ENCODE results near the gene ATXN1. TPM values are rescaled to one million over a fixed set of nuclear protein-coding genes. Genes with fewer than 3 reads are reported as not detected.
"Not testable (repeated sequence)": the region's sequence is repeated elsewhere in the genome, so short reads cannot be mapped to it uniquely, and the experiment has no call there.

The ATXN1 gene
- total RNA-seq, 2 donors from 2014 or later: 41.0 to 115 TPM

DNA sequence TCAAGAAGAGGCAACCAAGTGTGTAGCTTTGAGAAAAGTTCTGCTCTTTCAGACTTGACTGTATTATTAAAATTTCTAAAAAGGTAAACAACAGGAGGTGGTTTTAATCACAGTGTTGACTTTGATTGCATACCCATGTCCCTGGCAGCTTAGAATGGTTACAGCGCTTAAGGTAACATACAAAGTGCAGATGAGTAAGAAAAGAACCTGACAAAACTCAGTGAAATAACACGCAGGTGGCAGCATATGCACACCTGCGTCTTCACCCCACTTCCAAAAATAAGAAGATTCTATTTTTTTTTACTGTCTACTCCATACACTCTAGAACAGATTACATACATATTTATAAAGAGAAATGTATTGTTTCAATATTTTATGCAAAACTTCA is 289.4 kb downstream of the ATXN1 start:
- H3K4me1 Mint-ChIP-seq: peaks cover 49% of the 10 kb centered on the region
- peak overlapping the region; percentile 88 for H3K27ac Mint-ChIP-seq
- peaks cover 50% of the 10 kb centered on the region for H3K36me3 Mint-ChIP-seq (ENCODE audit: low read depth)
- peak overlapping the region; percentile 54 for H3K4me3 Mint-ChIP-seq
- peaks cover 4% of the 10 kb centered on the region for H3K9me3 Mint-ChIP-seq
- no peak for ATAC-seq (replicated peaks)
- H3K27me3 Mint-ChIP-seq: no peaks in the 10 kb centered on the region

DNA sequence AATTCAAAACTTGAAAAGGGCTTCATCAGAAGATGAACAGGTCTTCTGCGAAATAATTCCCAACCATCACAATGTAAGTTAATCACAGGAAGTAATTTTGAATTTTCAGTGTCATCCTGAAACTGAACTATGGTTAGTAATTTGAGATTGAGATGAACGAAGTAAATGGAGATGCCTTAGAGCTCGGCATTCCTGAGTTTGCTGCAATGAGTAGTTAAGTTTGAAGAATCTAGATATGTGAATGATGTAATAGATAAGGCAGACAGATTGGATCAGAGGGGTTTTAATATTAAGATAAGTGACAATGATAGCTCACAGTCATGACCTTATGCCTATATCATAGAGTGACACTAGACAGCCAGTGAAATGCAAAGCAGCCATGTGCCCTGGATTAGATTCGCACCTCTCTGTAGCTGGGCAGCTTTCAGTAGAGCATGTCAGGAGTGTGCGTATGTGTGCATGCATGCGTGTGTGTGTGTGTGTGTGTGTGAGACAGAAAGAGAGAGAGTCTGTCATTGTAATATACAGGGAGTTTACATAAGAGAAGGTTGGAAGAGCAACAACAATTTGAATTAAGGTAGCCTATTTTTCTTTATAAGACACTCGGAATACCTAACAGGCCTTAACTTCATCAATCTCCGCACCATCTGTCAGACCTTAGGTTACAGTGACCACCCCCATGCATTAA is 289.9 kb downstream of the ATXN1 start:
- Mint-ChIP-seq H3K4me1 (peaks cover 47% of the 10 kb centered on the region), H3K27me3 (no peaks in the 10 kb centered on the region), H3K36me3 (ENCODE audit: low read depth) (peaks cover 47% of the 10 kb centered on the region), H3K9me3 (peaks cover 4% of the 10 kb centered on the region), H3K4me3 (peak overlapping the region; percentile 54), H3K27ac (peak overlapping the region; percentile 88)
- peak; percentile 37 for ATAC-seq (replicated peaks)

GRCh38 chr6:16470502-16471221 is 290.6 kb downstream of the ATXN1 start:
- Mint-ChIP-seq H3K27ac (peak overlapping the region; percentile 88), H3K9me3 (peaks cover 4% of the 10 kb centered on the region), H3K27me3 (no peaks in the 10 kb centered on the region), H3K4me1 (peaks cover 47% of the 10 kb centered on the region), H3K4me3 (peak overlapping the region; percentile 54), H3K36me3 (ENCODE audit: low read depth) (peaks cover 44% of the 10 kb centered on the region)
- ATAC-seq (replicated peaks): peak; percentile 13

DNA sequence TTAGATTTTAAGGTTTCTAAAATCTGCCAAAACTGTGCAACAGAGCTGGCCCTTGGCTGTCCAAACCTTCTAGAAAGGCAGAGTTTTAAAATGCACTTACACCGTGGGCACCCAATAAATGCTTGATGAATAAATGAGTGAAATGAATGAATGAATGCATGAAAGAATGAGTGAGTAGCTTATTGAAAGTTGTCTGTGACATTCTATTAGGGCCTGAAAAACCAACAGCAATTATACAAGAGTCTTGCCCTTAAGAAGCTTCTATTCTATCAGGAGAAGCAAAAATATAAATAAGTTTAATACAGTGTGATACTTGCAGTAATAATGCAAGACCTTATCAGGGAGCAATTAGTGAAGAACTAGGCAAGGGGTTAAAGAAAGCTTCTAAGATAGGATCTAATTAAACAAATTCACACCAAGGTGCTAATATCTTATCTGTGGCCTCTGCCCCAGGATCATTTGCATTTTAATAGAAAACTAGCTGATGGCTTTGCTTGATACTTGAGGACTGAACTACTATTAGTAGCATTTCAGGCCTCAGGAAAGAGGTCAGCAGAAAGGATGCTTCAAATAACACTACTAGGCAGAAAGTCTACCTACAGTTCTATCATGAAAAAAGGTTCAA is 292.2 kb downstream of the ATXN1 start:
- Mint-ChIP-seq H3K36me3 (ENCODE audit: low read depth) (peaks cover 38% of the 10 kb centered on the region), H3K27me3 (no peaks in the 10 kb centered on the region), H3K4me3 (no peak overlapping the region), H3K4me1 (peaks cover 40% of the 10 kb centered on the region), H3K9me3 (no peaks in the 10 kb centered on the region), H3K27ac (no peak overlapping the region)
- no peak for ATAC-seq (replicated peaks)

GRCh38 chr6:16466800-16467553 is 294.3 kb downstream of the ATXN1 start:
- peak; percentile 33 for ATAC-seq (replicated peaks)
- H3K9me3 Mint-ChIP-seq: no peaks in the 10 kb centered on the region
- H3K27ac Mint-ChIP-seq: no peak overlapping the region
- H3K4me1 Mint-ChIP-seq: peaks cover 26% of the 10 kb centered on the region
- H3K4me3 Mint-ChIP-seq: peak overlapping the region; percentile 42
- no peaks in the 10 kb centered on the region for H3K27me3 Mint-ChIP-seq
- H3K36me3 Mint-ChIP-seq (ENCODE audit: low read depth): peaks cover 34% of the 10 kb centered on the region

DNA sequence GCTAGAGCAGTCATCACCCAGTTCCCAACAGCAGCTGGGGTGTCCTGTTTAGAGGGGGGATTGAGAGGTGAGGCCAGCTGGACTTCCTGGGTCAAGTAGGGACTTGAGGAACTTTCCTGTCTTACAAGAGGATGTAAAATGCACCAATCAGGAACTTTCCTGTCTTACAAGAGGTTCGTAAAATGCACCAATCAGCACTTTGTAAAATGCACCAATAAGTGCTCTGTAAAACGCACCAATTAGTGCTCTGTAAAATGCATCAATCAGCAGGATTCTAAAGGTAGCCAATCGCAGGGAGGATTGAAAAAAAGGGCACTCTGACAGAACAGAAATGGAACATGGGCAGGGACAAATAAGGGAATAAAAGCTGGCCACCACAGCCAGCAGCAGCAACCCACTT is 297.2 kb downstream of the ATXN1 start:
- Mint-ChIP-seq H3K36me3 (ENCODE audit: low read depth) (peaks cover 20% of the 10 kb centered on the region), H3K27me3 (no peaks in the 10 kb centered on the region), H3K27ac (no peak overlapping the region), H3K4me1 (peaks cover 19% of the 10 kb centered on the region), H3K9me3 (no peaks in the 10 kb centered on the region), H3K4me3 (no peak overlapping the region)
- no peak for ATAC-seq (replicated peaks)

DNA sequence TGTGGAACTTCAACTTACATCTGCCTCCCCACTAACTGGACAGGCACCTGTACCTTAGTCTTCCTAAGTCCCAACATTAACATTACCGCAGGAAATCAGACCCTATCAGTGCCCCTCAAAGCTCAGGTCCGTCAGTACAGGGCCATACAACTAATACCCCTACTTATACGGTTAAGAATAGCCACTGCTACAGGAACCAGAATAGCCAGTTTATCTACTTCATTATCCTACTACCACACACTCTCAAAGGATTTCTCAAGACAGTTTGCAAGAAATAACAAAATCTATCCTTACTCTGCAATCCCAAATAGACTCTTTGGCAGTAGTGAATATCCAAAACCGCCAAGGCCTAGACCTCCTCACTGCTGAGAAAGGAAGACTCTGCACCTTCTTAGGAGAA is 298.0 kb downstream of the ATXN1 start:
- ATAC-seq (replicated peaks); H3K4me3 Mint-ChIP-seq; H3K27me3 Mint-ChIP-seq; H3K9me3 Mint-ChIP-seq; H3K27ac Mint-ChIP-seq: not testable (repeated sequence)
- peaks cover 19% of the 10 kb centered on the region for H3K4me1 Mint-ChIP-seq
- peaks cover 19% of the 10 kb centered on the region for H3K36me3 Mint-ChIP-seq (ENCODE audit: low read depth)

DNA sequence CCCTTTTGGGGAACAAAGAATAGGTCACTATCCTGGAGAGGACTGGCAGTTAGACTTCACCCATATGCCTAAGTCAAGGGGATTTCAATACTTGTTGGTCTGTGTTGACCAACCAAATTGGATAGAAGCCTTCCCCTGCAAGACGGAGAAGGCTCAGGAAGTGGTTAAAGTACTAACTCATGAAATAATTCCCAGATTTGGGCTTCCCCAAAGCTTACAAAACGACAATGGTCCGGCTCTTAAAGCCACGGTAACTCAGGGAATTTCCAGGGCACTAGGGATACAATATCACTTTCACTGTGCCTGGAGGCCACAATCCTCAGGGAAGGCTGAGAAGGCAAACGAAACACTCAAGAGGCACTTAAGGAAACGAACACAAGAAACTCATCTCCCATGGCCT is 299.8 kb downstream of the ATXN1 start:
- peaks cover 19% of the 10 kb centered on the region for H3K36me3 Mint-ChIP-seq (ENCODE audit: low read depth)
- no peak overlapping the region for H3K27ac Mint-ChIP-seq
- H3K4me1 Mint-ChIP-seq: peaks cover 13% of the 10 kb centered on the region
- H3K9me3 Mint-ChIP-seq: no peaks in the 10 kb centered on the region
- no peak for ATAC-seq (replicated peaks)
- H3K27me3 Mint-ChIP-seq: no peaks in the 10 kb centered on the region
- H3K4me3 Mint-ChIP-seq: no peak overlapping the region

- not testable (repeated sequence) for H3K4me3 Mint-ChIP-seq; H3K9me3 Mint-ChIP-seq; ATAC-seq (replicated peaks); H3K27ac Mint-ChIP-seq; H3K27me3 Mint-ChIP-seq
- peaks cover 16% of the 10 kb centered on the region for H3K4me1 Mint-ChIP-seq
- H3K36me3 Mint-ChIP-seq (ENCODE audit: low read depth): peaks cover 17% of the 10 kb centered on the region
Observed at GRCh38 chr6:16459472-16459871, 301.8 kb downstream of the ATXN1 start.

DNA sequence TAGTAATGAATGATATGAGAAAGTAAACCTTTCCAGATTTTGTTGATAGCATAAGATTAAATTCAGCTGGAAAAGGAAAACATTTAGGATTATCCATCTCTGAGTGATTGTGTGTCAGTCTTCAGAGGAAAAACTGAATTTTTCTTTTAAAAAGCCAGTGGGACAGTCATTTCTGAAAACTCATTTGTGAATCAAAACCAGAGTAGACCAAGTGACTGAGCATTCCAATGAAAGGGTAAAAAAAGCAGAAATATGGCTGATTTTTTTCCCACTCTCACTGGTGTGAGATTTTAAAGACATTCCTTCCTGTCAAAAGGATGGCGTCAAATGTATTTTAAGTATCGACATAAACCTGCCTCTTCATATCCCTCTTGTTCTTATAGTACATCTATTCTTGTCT is 308.9 kb downstream of the ATXN1 start:
- peak; percentile 55 for ATAC-seq (replicated peaks)
- no peaks in the 10 kb centered on the region for H3K27me3 Mint-ChIP-seq
- no peaks in the 10 kb centered on the region for H3K9me3 Mint-ChIP-seq
- peak overlapping the region; percentile 57 for H3K27ac Mint-ChIP-seq
- no peak overlapping the region for H3K4me3 Mint-ChIP-seq
- H3K4me1 Mint-ChIP-seq: peaks cover 11% of the 10 kb centered on the region
- H3K36me3 Mint-ChIP-seq (ENCODE audit: low read depth): peaks cover 12% of the 10 kb centered on the region

DNA sequence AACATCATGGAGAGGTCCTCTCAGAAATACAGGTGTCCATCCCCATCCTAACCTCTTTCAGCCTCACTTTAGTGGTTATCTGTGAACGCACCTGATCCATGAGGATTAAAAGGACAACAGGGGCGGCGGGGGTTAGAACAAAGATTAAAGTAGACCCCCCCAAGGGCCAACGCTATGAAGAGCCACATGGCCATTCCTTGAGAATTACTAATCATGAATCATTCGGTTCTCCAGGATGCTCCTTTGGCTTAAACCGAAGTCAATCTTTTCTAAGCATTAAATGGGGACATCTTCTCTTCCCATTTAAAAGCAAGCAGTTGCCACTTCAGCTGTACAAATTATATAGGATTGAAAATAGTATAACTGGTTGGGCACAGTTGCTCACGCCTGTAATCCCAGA is 310.4 kb downstream of the ATXN1 start:
- Mint-ChIP-seq H3K27me3 (no peaks in the 10 kb centered on the region), H3K36me3 (ENCODE audit: low read depth) (peaks cover 7% of the 10 kb centered on the region), H3K4me3 (no peak overlapping the region), H3K9me3 (no peaks in the 10 kb centered on the region), H3K4me1 (peaks cover 16% of the 10 kb centered on the region), H3K27ac (no peak overlapping the region)
- ATAC-seq (replicated peaks): no peak

GRCh38 chr6:16450285-16450684 is 311.0 kb downstream of the ATXN1 start:
- peaks cover 7% of the 10 kb centered on the region for H3K36me3 Mint-ChIP-seq (ENCODE audit: low read depth)
- no peaks in the 10 kb centered on the region for H3K27me3 Mint-ChIP-seq
- H3K4me1 Mint-ChIP-seq: peaks cover 16% of the 10 kb centered on the region
- no peak overlapping the region for H3K4me3 Mint-ChIP-seq
- no peaks in the 10 kb centered on the region for H3K9me3 Mint-ChIP-seq
- H3K27ac Mint-ChIP-seq: no peak overlapping the region
- ATAC-seq (replicated peaks): no peak

- no peaks in the 10 kb centered on the region for H3K27me3 Mint-ChIP-seq
- H3K9me3 Mint-ChIP-seq: no peaks in the 10 kb centered on the region
- no peak for ATAC-seq (replicated peaks)
- no peak overlapping the region for H3K27ac Mint-ChIP-seq
- peaks cover 20% of the 10 kb centered on the region for H3K4me1 Mint-ChIP-seq
- no peak overlapping the region for H3K4me3 Mint-ChIP-seq
- H3K36me3 Mint-ChIP-seq (ENCODE audit: low read depth): peaks cover 10% of the 10 kb centered on the region
Observed at GRCh38 chr6:16446273-16446672, 315.0 kb downstream of the ATXN1 start.

DNA sequence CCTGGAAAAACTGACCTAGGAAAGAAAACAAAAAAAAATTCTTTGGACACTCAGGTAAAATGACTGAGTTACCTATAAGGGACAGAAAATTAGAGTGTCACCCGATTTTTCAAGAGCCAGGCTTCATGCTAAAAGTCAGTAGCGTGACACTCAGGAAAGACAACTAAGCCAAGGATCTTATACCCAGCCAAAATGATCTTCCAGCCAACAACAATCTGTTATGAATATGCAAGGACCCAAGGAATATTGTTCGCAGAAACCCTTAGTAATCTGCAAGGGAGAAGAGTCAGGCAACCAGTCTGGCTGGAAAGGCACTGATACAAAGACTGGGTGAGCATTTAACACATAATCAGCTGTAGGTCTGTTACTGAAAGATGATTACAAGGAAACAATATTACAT is 319.2 kb downstream of the ATXN1 start:
- Mint-ChIP-seq H3K4me1 (peaks cover 39% of the 10 kb centered on the region), H3K9me3 (no peaks in the 10 kb centered on the region), H3K36me3 (ENCODE audit: low read depth) (peaks cover 39% of the 10 kb centered on the region), H3K4me3 (no peak overlapping the region), H3K27me3 (no peaks in the 10 kb centered on the region), H3K27ac (peak overlapping the region; percentile 46)
- ATAC-seq (replicated peaks): no peak
